Inflammatory macrophage treated with lipopolysaccharide for 4 hours (primary cell): Measurements from ENCODE around the gene OLAH.

Experiments
- DNase-seq: peaks from one replicate; pipeline ENCODE4 v3.0.0-alpha.2; 2020

The OLAH gene

GRCh38 chr10:15072358-15072757 lies 28.6 kb downstream of the OLAH start:
- no peak for DNase-seq

DNA sequence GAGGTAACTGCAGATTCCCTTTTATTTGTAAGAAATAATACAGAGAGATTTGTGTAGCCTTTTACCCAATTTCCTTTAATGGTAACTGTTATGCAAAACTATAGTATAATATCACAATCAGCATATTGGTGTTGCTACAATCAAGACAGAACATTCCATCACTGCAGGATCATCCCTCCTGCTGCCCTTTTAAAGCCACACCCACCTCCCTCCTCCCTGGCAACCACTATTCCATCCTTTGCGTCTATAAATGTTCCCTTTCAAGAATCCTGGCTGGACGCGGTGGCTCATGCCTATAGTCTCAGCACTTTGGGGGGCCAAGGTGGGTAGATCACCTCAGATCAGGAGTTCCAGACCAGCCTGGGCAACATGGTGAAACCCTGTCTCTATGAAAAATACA lies 31.7 kb downstream of the OLAH start:
- no peak for DNase-seq

- DNase-seq: no peak
These were observed 40.1 kb downstream of the OLAH start for GRCh38 chr10:15083674-15084501.

- peak; percentile 23 for DNase-seq
These were observed 40.8 kb downstream of the OLAH start for GRCh38 chr10:15084502-15084922.

DNA sequence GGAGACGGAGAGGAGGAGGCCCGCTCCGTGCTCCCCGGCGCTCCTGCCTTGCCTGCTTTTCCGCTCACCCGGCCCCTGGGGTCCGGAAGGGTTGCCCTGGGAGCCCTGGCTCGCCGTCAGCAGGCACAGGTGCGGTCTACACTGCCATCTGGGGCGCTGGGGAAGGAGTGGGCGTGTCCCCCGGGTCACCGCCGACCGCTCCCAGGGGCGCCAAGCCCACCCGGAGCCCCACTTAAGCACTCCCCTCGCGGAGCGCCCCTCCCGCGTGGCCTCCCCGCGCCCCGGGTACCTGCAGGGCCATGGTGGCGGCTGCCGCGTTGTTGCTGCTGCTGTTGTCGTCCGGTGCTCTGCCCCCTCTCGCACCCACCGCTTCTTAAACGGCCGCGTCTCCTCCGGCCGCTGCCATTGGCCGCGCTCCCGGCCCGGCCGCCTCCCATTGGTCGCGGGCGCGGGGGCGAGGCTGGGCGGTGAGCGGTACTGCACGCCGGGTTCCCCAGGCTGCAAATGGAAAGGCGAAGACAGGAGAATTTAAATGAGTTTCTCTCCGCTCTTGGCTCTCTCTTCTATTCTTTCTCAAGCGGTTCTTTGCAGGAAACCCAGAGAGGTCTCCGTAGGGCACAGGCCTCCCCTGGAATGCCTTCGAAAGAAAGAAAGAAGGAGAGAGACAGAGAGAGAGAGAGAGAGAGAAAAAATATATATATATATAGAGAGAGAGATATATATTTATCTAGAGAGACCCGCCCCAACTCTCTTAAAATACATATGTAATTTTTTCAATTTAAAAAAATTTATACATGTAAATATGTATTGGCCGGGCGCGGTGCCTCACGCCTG lies 44.9 kb downstream of the OLAH start, which contains the start of gene ACBD7:
Gene ACBD7 (minus strand): TSS at position 349 of the 834 bp plus-strand sequence. CDS start 48 bp downstream, at position 301.
- peak; percentile 67 for DNase-seq

GRCh38 chr10:15091418-15091817 lies 47.7 kb downstream of the OLAH start:
- DNase-seq: no peak

DNA sequence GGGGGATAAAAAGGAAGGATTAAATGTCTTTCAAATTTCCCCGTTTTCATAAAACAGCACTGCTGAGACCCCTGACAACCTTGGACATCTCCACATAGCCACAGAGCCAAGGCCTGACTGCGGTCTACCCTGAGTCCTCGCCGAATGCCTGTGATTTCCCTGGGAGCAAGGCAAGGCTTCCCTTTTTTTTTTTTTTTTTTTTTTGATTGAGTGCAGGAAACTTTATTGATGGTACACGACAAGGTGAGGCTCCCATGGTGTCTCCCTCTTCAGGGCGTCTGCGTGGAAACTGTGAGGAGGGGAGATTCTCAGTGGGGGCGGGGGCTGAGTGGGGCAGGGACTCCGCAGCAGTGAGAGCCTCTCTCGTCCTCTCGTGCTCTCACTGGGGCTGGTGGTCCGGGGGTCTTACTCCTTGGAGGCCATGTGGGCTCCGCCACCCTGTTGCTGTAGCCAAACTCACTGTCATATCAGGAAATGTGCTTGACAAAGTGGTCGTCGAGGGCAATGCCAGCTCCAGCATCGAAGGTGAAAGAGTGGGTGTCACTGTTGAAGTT lies 49.2 kb downstream of the OLAH start:
- DNase-seq: no peak

DNA sequence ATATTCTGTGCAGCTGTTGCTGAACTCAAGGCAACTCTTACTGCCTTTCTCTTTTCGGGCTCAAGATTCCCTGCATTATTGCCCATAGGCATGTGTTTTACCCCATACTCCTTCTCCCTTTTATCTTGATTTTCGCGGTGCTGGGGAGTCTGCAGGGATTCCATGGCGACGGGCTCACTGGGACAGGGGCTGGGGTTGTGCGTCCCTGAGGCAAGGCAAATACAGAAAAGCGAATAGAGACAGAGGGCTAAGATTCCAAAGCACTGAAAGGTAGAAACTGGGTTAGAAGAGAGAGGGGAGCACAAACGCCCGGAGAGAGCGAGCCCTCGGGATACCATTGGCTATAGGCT lies 52.9 kb downstream of the OLAH start:
- no peak for DNase-seq

- peak; percentile 96 for DNase-seq
These were observed 53.5 kb downstream of the OLAH start, which contains the start of gene RPP38 for GRCh38 chr10:15097011-15097812. RPP38 (plus strand) TSS chr10:15097355; CDS start chr10:15103315, 5,960 bp downstream.

GRCh38 chr10:15099886-15100285 lies 56.1 kb downstream of the OLAH start:
- no peak for DNase-seq

DNA sequence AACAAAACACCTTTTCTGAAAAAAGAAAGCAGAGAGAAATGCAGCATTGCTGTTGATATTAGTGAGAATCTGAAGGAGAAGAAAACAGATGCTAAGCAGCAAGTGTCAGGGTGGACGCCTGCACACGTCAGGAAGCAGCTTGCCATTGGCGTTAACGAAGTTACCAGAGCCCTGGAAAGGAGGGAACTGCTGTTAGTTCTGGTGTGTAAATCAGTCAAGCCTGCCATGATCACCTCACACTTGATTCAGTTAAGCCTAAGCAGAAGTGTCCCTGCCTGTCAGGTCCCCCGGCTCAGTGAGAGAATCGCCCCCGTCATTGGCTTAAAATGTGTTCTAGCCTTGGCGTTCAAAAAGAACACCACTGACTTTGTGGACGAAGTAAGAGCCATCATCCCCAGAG lies 59.8 kb downstream of the OLAH start:
- no peak for DNase-seq

DNA sequence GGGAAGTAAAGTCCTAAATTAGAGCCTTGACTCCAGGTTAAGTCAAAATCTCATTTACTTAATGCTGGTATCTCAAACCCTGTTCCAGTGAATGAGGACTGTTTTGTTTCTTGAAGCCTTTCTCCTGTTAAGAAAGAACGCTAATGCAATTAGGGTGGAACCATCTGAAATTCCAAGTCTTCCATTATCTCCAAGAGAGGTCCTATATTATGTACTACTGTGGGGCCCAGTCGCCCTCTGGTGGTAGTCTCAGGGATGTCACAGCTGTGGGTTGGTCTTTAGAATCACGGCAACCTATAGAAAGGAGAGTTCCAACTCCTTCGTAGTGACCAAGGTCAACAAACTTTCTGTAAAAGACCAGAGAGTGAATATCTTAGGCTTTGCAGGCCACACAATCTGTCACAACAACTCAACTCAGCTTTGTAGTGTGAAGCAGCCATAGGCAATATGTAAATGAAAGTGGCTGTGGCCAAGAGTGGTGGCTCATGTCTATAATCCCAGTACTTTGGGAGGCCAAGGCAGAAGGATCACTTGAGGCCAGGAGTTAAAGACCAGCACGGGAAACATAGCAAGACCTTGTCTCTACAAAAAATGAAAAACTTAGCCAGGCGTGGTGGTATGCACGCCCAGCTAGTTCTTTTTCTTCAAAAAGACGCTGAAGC lies 62.7 kb downstream of the OLAH start:
- peak; percentile 62 for DNase-seq

DNA sequence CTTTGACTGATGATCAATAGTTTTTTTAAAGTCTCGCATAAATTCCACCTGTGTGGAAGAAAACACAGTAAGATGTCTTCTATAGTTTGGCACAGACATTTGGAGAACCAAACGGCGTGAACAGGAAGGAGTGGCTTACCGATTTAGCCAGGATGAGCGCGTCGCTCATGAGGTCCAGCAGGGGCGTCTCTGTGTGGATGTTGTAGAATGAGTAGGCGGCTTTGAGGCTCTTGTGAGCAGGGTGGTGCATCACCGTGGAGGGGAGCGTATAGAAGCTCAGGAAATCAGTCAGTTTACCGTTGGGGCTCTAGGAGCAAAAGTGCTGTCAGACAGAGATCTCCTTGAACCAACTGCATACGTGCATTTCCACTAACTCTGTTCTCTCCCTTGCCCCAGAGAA lies 68.9 kb downstream of the OLAH start:
- DNase-seq: no peak

DNA sequence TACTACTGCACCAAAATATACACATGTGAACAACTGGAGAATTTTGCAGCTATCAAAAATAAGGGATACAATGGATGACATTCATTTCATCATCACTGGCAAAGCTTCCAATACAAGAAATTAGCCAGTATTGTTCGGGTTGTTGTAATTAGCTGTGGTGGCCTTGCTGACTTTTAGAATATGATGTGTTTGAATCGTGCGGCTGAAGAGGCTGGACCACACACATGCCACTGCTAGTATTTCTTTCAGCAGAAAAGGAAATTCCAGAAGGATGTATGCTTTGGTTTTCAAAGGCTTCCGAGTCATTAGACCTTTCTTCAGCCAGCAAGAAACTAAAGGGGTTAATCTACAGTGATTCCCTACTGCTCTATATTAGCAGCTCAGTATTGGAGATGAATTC lies 70.0 kb downstream of the OLAH start:
- DNase-seq: no peak

- no peak for DNase-seq
These were observed 72.5 kb downstream of the OLAH start for GRCh38 chr10:15116225-15116624.

DNA sequence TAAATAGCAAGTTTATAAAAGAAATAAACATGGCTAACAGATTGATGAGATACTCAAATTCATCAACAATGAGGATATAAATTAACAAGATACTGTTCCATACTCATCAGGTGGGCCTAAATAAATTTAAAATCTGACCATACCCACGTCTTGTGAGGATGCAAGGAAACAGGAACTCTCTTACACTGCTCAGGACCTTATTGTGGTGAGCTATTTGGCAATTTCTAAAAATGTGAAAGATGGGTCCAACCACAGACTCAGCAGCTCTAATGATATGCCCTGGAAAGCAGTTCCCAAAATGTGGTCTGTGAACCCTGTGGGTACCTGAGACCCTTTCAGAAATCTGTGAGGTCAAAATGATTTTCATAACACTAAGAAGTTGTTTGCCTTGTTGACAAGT lies 74.9 kb downstream of the OLAH start:
- no peak for DNase-seq

DNA sequence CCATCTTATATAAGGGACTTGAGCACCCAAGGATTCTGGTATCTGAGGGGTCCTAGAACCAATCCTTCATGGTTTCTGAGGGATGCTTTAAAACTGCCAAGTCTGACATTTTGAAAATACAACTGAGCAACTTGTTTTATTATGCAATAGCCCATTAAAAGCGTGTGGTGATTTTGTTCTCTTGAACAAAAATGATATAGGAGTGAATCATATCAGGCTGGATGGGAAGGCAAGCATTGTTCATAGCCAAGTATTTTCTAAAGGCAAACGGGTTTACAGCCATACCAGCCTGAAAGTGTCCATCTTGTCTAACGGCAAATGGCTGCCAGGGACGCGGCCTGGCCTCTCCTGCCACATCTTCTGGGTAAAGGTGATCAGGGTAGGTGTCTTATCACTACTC lies 76.8 kb downstream of the OLAH start:
- DNase-seq: no peak

DNA sequence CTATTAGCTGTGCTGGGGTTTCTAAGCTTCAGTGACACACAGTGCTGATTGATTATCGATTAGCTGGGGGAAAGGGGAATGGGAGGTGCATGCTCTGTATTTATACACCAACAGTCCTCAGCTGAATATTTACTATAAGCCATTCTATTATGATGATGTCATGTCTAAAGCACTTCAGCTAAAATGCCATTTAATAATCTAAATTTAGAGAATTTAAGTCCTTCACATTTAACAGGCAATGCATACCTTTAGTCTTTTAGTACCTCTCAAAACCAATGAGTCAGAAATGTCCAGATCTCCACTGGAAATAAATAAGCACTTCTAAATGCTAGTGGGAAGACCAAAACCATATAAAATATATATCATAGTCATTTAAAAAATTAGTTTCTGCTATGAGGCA lies 78.0 kb downstream of the OLAH start:
- no peak for DNase-seq

DNA sequence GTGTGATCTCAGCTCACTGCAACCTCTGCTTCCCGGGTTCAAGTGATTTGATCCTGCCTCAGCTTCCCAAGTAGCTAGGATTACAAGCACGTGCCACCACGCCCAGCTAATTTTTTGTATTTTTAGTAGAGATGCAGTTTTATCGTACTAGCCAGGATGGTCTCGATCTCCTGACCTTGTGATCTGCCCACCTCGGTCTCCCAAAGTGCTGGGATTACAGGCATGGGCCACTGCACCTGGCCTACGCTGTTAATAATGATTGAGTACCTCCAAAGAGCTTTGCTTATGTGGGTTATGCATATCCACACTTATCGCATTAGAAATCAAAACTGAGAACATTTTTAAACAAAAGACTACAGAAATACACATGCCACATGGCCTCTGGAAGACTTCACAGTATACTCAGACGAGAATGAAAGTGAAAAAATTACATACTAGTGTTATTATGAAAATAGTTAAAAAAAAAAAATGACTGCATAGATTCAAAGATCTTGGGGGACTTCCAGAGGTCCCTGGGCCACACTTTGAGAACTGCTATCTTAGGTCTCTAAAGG lies 78.8 kb downstream of the OLAH start:
- no peak for DNase-seq
